Skin of body (tissue), 2 donors: ENCODE measurements around the gene FAH. TPM values are rescaled to one million over a fixed set of nuclear protein-coding genes. Genes with fewer than 3 reads are reported as not detected.

ENCODE experiments used
- DNase-seq: peaks from one replicate; lab custom pipeline; 2025; lab: John Stamatoyannopoulos, UW
- total RNA-seq: library from RNA; depleted of rRNA; stranded (reverse); fragments of >200 nt; gene quantifications from one replicate; pipeline ENCODE4 v1.2.3, GENCODE V29; 2014

FAH gene
- total RNA-seq, 1 donor from 2014 or later: 17.9 TPM

- DNase-seq: no peak
Measured at GRCh38 chr15:80199366-80199765, 46.6 kb downstream of the FAH start.

GRCh38 chr15:80199869-80200268 lies 47.1 kb downstream of the FAH start:
- DNase-seq: no peak

- DNase-seq: no peak
Measured at GRCh38 chr15:80201256-80202015, 48.6 kb downstream of the FAH start.

- no peak for DNase-seq
Measured at GRCh38 chr15:80202016-80202315, 49.2 kb downstream of the FAH start.

- DNase-seq: no peak
Measured at GRCh38 chr15:80202641-80203360, 50.0 kb downstream of the FAH start.

GRCh38 chr15:80203361-80203885 lies 50.6 kb downstream of the FAH start:
- DNase-seq: no peak

- DNase-seq: no peak
Measured at GRCh38 chr15:80204231-80204630, 51.4 kb downstream of the FAH start.

- DNase-seq: no peak
Measured at GRCh38 chr15:80207887-80208286, 55.1 kb downstream of the FAH start.

- no peak for DNase-seq
Measured at GRCh38 chr15:80208758-80209734, 56.2 kb downstream of the FAH start.

- DNase-seq: no peak
Measured at GRCh38 chr15:80210611-80211573, 58.1 kb downstream of the FAH start.

GRCh38 chr15:80211976-80212375 lies 59.2 kb downstream of the FAH start:
- DNase-seq: no peak

GRCh38 chr15:80214910-80215309 lies 62.1 kb downstream of the FAH start:
- DNase-seq: no peak

GRCh38 chr15:80216141-80216540 lies 63.3 kb downstream of the FAH start:
- no peak for DNase-seq

GRCh38 chr15:80216911-80217310 lies 64.1 kb downstream of the FAH start:
- no peak for DNase-seq

- no peak for DNase-seq
Measured at GRCh38 chr15:80217327-80217900, 64.6 kb downstream of the FAH start.

- DNase-seq: no peak
Measured at GRCh38 chr15:80219955-80220354, 67.2 kb downstream of the FAH start.

- DNase-seq: no peak
Measured at GRCh38 chr15:80228959-80229610, 76.3 kb downstream of the FAH start.

- DNase-seq: no peak
Measured at GRCh38 chr15:80231371-80231770, 78.6 kb downstream of the FAH start.

GRCh38 chr15:80233581-80233980 lies 80.8 kb downstream of the FAH start:
- no peak for DNase-seq

GRCh38 chr15:80234883-80235282 lies 82.1 kb downstream of the FAH start:
- DNase-seq: no peak
